GM18519 (cell line): ENCODE results near the gene RIMKLB.
"Not testable (repeated sequence)": the region's sequence is repeated elsewhere in the genome, so short reads cannot be mapped to it uniquely, and the experiment has no call there.

Experiments
- ATAC-seq: cut with Tn5 transposase; IDR thresholded peaks from one replicate; pipeline ENCODE4 v1.9.1; 2021; ENCODE audit warnings: mild to moderate bottlenecking, moderate library complexity; ENCODE audit not compliant: unreplicated experiment, low FRiP score

Gene RIMKLB

GRCh38 chr12:8762701-8763100 is 64.9 kb downstream of the RIMKLB start:
- not testable (repeated sequence) for ATAC-seq

- ATAC-seq: not testable (repeated sequence)
Observed at GRCh38 chr12:8766121-8766520, 68.3 kb downstream of the RIMKLB start.

GRCh38 chr12:8770499-8770898 is 72.7 kb downstream of the RIMKLB start:
- ATAC-seq: no peak

- ATAC-seq: no peak
Observed at GRCh38 chr12:8771072-8771471, 73.3 kb downstream of the RIMKLB start.

- no peak for ATAC-seq
Observed at GRCh38 chr12:8773461-8773860, 75.7 kb downstream of the RIMKLB start.

- ATAC-seq: no peak
Observed at GRCh38 chr12:8779281-8779680, 81.5 kb downstream of the RIMKLB start.

- no peak for ATAC-seq
Observed at GRCh38 chr12:8779862-8780261, 82.1 kb downstream of the RIMKLB start.

- ATAC-seq: no peak
Observed at GRCh38 chr12:8780389-8780788, 82.6 kb downstream of the RIMKLB start.

- no peak for ATAC-seq
Observed at GRCh38 chr12:8781381-8782127, 83.8 kb downstream of the RIMKLB start.

GRCh38 chr12:8784290-8784888 is 86.6 kb downstream of the RIMKLB start:
- ATAC-seq: no peak

- no peak for ATAC-seq
Observed at GRCh38 chr12:8785499-8785898, 87.7 kb downstream of the RIMKLB start.

GRCh38 chr12:8787206-8787605 is 89.4 kb downstream of the RIMKLB start:
- ATAC-seq: not testable (repeated sequence)

GRCh38 chr12:8788706-8789105 is 90.9 kb downstream of the RIMKLB start:
- ATAC-seq: not testable (repeated sequence)

GRCh38 chr12:8789341-8790013 is 91.7 kb downstream of the RIMKLB start:
- not testable (repeated sequence) for ATAC-seq

- not testable (repeated sequence) for ATAC-seq
Observed at GRCh38 chr12:8793226-8793625, 95.4 kb downstream of the RIMKLB start.

GRCh38 chr12:8794611-8795010 is 96.8 kb downstream of the RIMKLB start:
- not testable (repeated sequence) for ATAC-seq

- ATAC-seq: no peak
Observed at GRCh38 chr12:8796831-8797626, 99.2 kb downstream of the RIMKLB start.

- not testable (repeated sequence) for ATAC-seq
Observed at GRCh38 chr12:8801213-8801612, 103.4 kb downstream of the RIMKLB start.

GRCh38 chr12:8804833-8805232 is 107.0 kb downstream of the RIMKLB start:
- ATAC-seq: not testable (repeated sequence)

- ATAC-seq: not testable (repeated sequence)
Observed at GRCh38 chr12:8805487-8805886, 107.7 kb downstream of the RIMKLB start.

- not testable (repeated sequence) for ATAC-seq
Observed at GRCh38 chr12:8807084-8807483, 109.3 kb downstream of the RIMKLB start.
